Measurements from ENCODE around the gene CAMKK1. TPM values are rescaled to one million over a fixed set of nuclear protein-coding genes. Genes with fewer than 3 reads are reported as not detected.

The CAMKK1 gene
- total RNA-seq: 7.7 and 12.6 TPM in 2 replicates

GRCh38 chr17:3893003-3893719, at the start of gene CAMKK1:
Gene CAMKK1 (minus strand): TSS chr17:3893053. CDS start chr17:3885687, 7,366 bp downstream.

GRCh38 chr17:3915995-3916696, 23.3 kb upstream of the CAMKK1 start, which contains the start of gene P2RX1:
Gene P2RX1 (minus strand): TSS chr17:3916465. CDS start chr17:3916225, 240 bp downstream.

GRCh38 chr17:3845621-3846436, 47.0 kb downstream of the CAMKK1 start, which contains the start of gene NCBP3:
Gene NCBP3 (minus strand): TSS chr17:3846246. CDS start chr17:3846223, 23 bp downstream.

Other genes starting within 250 kb of the CAMKK1 start
- 255 and 301 TPM in 2 replicates for gene TAX1BP3, start 224.5 kb downstream of the CAMKK1 start, total RNA-seq
- 13.9 and 16.3 TPM in 2 replicates for gene EMC6, start 224.2 kb downstream of the CAMKK1 start, total RNA-seq
- 2.5 and 2.7 TPM in 2 replicates for gene P2RX5, start 196.9 kb downstream of the CAMKK1 start, total RNA-seq
- gene HASPIN, start 169.2 kb downstream of the CAMKK1 start, total RNA-seq: 1.2 and 4.1 TPM in 2 replicates
- 9.1 and 21.7 TPM in 2 replicates for gene ITGAE, start 91.9 kb downstream of the CAMKK1 start, total RNA-seq
- gene NCBP3, start 46.8 kb downstream of the CAMKK1 start, total RNA-seq: 24.6 and 31.0 TPM in 2 replicates
- gene P2RX1, start 23.4 kb upstream of the CAMKK1 start, total RNA-seq: 4.8 and 17.3 TPM in 2 replicates
- 14.6 and 21.9 TPM in 2 replicates for gene ATP2A3, start 71.4 kb upstream of the CAMKK1 start, total RNA-seq
- 24.9 and 37.3 TPM in 2 replicates for gene ZZEF1, start 250.0 kb upstream of the CAMKK1 start, total RNA-seq

All from smooth muscle cell of the umbilical artery (primary cell).